Endothelial cell (in vitro differentiated cells): ENCODE measurements around the gene NLRP4. TPM values are rescaled to one million over a fixed set of nuclear protein-coding genes. Genes with fewer than 3 reads are reported as not detected.

Experiments
- DNase-seq: peaks from one replicate; pipeline ENCODE4 v3.0.0; 2021; ENCODE audit warnings: low spot score
- H3K27ac Mint-ChIP-seq: one replicate; pipeline ENCODE4 v1.8.0; 2021; ENCODE audit warnings: mixed read lengths, inconsistent platforms; ENCODE audit not compliant: unreplicated experiment
- H3K27me3 Mint-ChIP-seq: one replicate; pipeline ENCODE4 v1.8.0; 2021; ENCODE audit warnings: mild to moderate bottlenecking, moderate library complexity, mixed read lengths, inconsistent platforms; ENCODE audit not compliant: unreplicated experiment
- H3K36me3 Mint-ChIP-seq: one replicate; pipeline ENCODE4 v1.8.0; 2021; ENCODE audit warnings: mild to moderate bottlenecking, low read depth, mixed read lengths, inconsistent platforms; ENCODE audit not compliant: unreplicated experiment
- H3K4me1 Mint-ChIP-seq: one replicate; pipeline ENCODE4 v1.8.0; 2021; ENCODE audit warnings: mild to moderate bottlenecking, mixed read lengths, inconsistent platforms; ENCODE audit not compliant: unreplicated experiment
- H3K4me3 Mint-ChIP-seq: one replicate; pipeline ENCODE4 v1.8.0; 2021; ENCODE audit warnings: mild to moderate bottlenecking, mixed read lengths, inconsistent platforms; ENCODE audit not compliant: unreplicated experiment
- H3K9me3 Mint-ChIP-seq: one replicate; pipeline ENCODE4 v1.8.0; 2021; ENCODE audit warnings: mixed read lengths, inconsistent platforms; ENCODE audit not compliant: unreplicated experiment
- total RNA-seq: library from RNA; stranded (reverse); fragmentation: NEBNext Ultra II Directional; extraction: Animal tissue kit (Norgen Biotek cat#: 25700); gene quantifications from one replicate; pipeline ENCODE4 v1.2.1, GENCODE V29; 2021; ENCODE audit not compliant: unreplicated experiment
- TF ChIP-seq, protein P1 (sequence below): fragments of 200-600 bp; sonication (generic); IDR thresholded peaks from one replicate; pipeline ENCODE4 v1.5.0; 2021; ENCODE audit warnings: antibody characterized with exemption; ENCODE audit not compliant: unreplicated experiment

Gene NLRP4
- total RNA-seq, 1 donor from 2014 or later: not detected

DNA sequence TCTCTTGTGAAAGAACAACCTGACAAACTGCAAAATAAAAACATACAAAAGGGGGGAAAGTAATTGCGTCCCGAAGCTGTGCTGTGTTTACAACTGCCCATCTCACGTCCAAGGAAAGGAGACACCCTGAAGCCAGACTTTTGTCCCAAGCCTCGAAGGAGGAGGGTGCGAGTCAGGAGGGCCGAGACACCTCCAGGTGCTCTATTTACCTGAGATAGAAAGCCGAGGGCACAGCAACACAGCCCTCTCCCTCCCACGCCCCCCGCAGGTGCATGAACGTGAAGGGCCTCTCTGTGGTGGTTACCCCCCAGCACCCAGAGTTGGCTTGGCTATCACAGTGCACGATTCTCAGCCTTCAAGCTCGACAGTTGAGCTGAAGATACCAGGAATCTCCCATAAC lies 62.6 kb downstream of the NLRP4 start:
- TF ChIP-seq, protein P1, sequence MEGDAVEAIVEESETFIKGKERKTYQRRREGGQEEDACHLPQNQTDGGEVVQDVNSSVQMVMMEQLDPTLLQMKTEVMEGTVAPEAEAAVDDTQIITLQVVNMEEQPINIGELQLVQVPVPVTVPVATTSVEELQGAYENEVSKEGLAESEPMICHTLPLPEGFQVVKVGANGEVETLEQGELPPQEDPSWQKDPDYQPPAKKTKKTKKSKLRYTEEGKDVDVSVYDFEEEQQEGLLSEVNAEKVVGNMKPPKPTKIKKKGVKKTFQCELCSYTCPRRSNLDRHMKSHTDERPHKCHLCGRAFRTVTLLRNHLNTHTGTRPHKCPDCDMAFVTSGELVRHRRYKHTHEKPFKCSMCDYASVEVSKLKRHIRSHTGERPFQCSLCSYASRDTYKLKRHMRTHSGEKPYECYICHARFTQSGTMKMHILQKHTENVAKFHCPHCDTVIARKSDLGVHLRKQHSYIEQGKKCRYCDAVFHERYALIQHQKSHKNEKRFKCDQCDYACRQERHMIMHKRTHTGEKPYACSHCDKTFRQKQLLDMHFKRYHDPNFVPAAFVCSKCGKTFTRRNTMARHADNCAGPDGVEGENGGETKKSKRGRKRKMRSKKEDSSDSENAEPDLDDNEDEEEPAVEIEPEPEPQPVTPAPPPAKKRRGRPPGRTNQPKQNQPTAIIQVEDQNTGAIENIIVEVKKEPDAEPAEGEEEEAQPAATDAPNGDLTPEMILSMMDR: no peak
- H3K27ac Mint-ChIP-seq: no peak overlapping the region
- peaks cover 44% of the 10 kb centered on the region for H3K9me3 Mint-ChIP-seq
- H3K36me3 Mint-ChIP-seq: peaks cover 16% of the 10 kb centered on the region
- no peak overlapping the region for H3K4me3 Mint-ChIP-seq
- no peaks in the 10 kb centered on the region for H3K4me1 Mint-ChIP-seq
- DNase-seq: no peak
- H3K27me3 Mint-ChIP-seq: peaks cover 1% of the 10 kb centered on the region

DNA sequence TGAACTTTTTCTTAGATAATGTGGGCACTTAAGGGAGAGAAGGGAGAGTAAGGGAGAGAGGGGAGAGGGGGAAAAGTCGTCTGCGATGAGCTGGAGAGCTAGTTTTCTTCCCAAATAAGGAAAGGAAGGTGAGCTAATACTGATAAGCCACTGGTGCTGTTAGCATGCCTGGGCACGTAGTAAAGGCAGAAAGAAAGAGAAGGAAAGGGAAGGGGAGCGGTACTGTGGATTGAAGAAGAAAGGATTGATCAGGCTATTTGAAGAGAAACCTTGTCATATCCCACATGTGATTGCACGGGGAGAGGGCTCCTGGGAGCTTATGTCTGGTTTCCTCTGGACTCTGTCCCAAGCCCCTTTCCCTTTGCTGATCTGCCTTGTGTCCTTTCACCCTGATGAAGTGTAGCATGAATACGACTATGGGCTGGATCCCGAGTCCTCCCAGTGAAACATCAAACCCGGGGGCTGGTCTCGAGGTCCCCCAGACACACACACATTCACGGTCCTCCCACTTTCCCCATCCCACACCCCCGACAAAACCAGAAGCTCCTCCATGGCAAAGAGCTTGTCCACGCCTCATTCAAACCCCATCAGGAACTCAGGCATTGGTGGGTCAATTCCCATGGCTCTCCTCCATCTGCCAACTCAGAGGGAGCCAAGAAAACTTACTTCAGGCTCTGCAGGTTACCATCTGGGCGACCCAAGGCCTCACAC lies 65.2 kb downstream of the NLRP4 start:
- TF ChIP-seq, protein P1: no peak
- Mint-ChIP-seq H3K4me1 (no peaks in the 10 kb centered on the region), H3K4me3 (no peak overlapping the region), H3K27ac (no peak overlapping the region), H3K9me3 (peaks cover 43% of the 10 kb centered on the region), H3K27me3 (peaks cover 4% of the 10 kb centered on the region), H3K36me3 (peaks cover 10% of the 10 kb centered on the region)
- no peak for DNase-seq

DNA sequence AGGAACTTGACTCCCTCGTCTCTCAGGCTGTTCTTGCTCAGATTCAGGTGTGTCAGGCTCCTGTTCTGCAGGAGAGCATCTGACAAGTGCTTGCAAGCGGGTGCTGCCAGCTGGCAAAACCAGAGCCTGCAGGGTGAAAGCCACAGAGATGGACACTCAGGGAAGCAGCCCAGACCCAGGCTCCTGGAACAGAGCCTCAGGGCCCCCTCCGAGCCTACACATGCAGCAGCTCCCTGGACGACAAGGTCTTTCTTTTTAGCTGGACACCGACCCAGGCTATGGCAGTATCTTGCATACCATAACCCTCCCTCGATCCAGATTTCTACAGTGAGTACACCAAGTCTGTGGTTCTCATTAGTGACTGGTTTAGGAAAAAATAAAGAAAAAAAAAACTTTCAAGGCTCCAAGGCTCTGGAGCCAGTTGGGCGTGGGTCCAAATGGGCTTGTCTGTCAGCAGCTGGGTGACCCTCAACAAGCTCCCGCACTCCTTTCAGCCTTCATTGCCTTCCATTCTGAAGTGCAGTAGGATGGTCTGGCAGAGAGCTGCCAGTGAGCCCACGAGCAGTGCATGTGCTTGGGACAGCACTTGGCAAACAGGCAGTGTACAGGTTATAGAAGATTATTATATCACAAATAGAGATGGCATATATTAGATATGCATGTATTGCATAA lies 65.9 kb downstream of the NLRP4 start:
- H3K36me3 Mint-ChIP-seq: peaks cover 10% of the 10 kb centered on the region

GRCh38 chr19:55907286-55907685 lies 70.9 kb downstream of the NLRP4 start:
- TF ChIP-seq, protein P1: no peak
- peaks cover 14% of the 10 kb centered on the region for H3K36me3 Mint-ChIP-seq
- H3K4me3 Mint-ChIP-seq: no peak overlapping the region
- DNase-seq: no peak
- peaks cover 5% of the 10 kb centered on the region for H3K27me3 Mint-ChIP-seq
- peaks cover 48% of the 10 kb centered on the region for H3K9me3 Mint-ChIP-seq
- H3K4me1 Mint-ChIP-seq: no peaks in the 10 kb centered on the region
- no peak overlapping the region for H3K27ac Mint-ChIP-seq

More for the DNA sequence above, 65.9 kb downstream of the NLRP4 start:
- no peak for DNase-seq
- peaks cover 4% of the 10 kb centered on the region for H3K27me3 Mint-ChIP-seq
- no peak overlapping the region for H3K27ac Mint-ChIP-seq
- no peak overlapping the region for H3K4me3 Mint-ChIP-seq
- no peaks in the 10 kb centered on the region for H3K4me1 Mint-ChIP-seq
- peaks cover 37% of the 10 kb centered on the region for H3K9me3 Mint-ChIP-seq
- TF ChIP-seq, protein P1: no peak

DNA sequence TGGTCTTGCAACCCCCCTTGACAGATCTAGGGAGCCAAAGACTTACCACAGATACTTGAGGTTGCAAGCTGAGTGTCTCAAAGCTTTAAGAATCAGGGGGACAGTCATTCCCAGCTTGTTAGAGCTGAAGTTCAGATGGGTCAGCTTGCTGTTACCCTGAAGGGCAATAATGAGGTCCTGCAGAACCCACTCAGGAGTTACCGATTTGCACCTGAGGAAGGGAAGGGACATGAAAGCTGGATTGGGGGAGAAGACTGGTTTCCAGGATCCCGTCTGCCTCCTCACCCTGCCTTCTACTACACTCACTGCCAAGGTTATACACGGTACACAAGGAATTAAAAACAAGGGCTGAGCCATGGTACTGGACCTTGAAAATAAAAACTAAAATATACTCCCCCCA lies 71.4 kb downstream of the NLRP4 start:
- Mint-ChIP-seq H3K36me3 (peaks cover 14% of the 10 kb centered on the region), H3K27me3 (peaks cover 5% of the 10 kb centered on the region), H3K4me3 (no peak overlapping the region), H3K9me3 (peaks cover 50% of the 10 kb centered on the region), H3K27ac (no peak overlapping the region), H3K4me1 (no peaks in the 10 kb centered on the region)
- no peak for DNase-seq
- TF ChIP-seq, protein P1: no peak
